Psoas muscle (tissue), 8 donors: ENCODE results near the gene HINT3. TPM values are rescaled to one million over a fixed set of nuclear protein-coding genes. Genes with fewer than 3 reads are reported as not detected.
"Not testable (repeated sequence)": the region's sequence is repeated elsewhere in the genome, so short reads cannot be mapped to it uniquely, and the experiment has no call there.

Experiments used
- ATAC-seq, 4 donors: fragments of 200-7000 bp; cut with Tn5 transposase; one replicate each; pipeline ENCODE4 v1.9.1; 2020; ENCODE audit warnings: moderate library complexity in 3 of 4, mild to moderate bottlenecking in 2 of 4
- DNase-seq, 2 donors: peaks; one replicate each; pipeline ENCODE4 v3.0.0-alpha.2; 2020
- H3K27ac ChIP-seq: fragments of 200-600 bp; one replicate; pipeline ENCODE4 v1.8.0; 2022
- H3K27me3 ChIP-seq, 3 donors: fragments of 200-600 bp in 1 of 3; one replicate each; pipeline versions ENCODE4 v1.6.1 to v1.8.0; 2013 to 2022; ENCODE audit warnings: low read length in 2 of 3, mild to moderate bottlenecking in 2 of 3, moderate library complexity in 1 of 3; ENCODE audit not compliant: insufficient read depth in 3 of 3
- H3K36me3 ChIP-seq, 2 donors: fragments of 200-600 bp in 1 of 2; one replicate each; pipeline versions ENCODE4 v1.6.1 to v1.8.0; 2013 to 2022; ENCODE audit warnings: low read depth in 1 of 2, mild to moderate bottlenecking in 1 of 2, moderate library complexity in 1 of 2; ENCODE audit not compliant: insufficient read depth in 1 of 2
- H3K4me1 ChIP-seq: fragments of 200-600 bp; one replicate; pipeline ENCODE4 v1.8.0; 2022
- H3K4me3 ChIP-seq: fragments of 200-600 bp; one replicate; pipeline ENCODE4 v1.8.0; 2022; ENCODE audit warnings: mild to moderate bottlenecking
- H3K9me3 ChIP-seq: fragments of 200-600 bp; one replicate; pipeline ENCODE4 v1.8.0; 2022
- CTCF ChIP-seq: fragments of 200-600 bp; IDR thresholded peaks from one replicate; pipeline ENCODE4 v1.8.0; 2022; ENCODE audit warnings: antibody characterized with exemption
- WGBS, 3 donors: extraction: QIAGEN DNeasy Blood & Tissue Kit; methylation state at CpG; one replicate each; pipeline versions ENCODE4 v1.1.6 to v1.1.7; 2013; 5-methylcytosine and 5-hydroxymethylcytosine counted together
- intact Hi-C, 2 donors: fragments of 100-400 bp; cut with DNase I; formaldehyde crosslinking; loops; one replicate each; pipeline versions ENCODE4 v1.11.0 to v1.14.2; 2022
- long read RNA-seq, 2 donors: library from polyadenylated mRNA; unstranded; transcript quantifications; one replicate each; pipeline ENCODE4 v2.0.0, GENCODE V29; 2021
- polyA plus RNA-seq, 3 donors: library from polyadenylated mRNA; stranded (reverse); fragments of 200-250 nt; gene quantifications; one replicate each; pipeline ENCODE4 v1.2.3, GENCODE V29; 2013
- total RNA-seq, 4 donors: library from RNA; stranded (reverse); fragmentation: NEBNext Ultra II Directional in 2 of 4; extraction: Animal tissue kit (Norgen Biotek cat#: 25700) in 2 of 4; gene quantifications; one replicate each; pipeline versions ENCODE4 v1.2.1 to v1.2.4, GENCODE V29; 2021 to 2023
- donor health status: healthy with polysubstance abuse.
- donor health status: DM: no; HTN: no; CAD: no; lungs with moderate emphysema.
- donor health status: Bipolar disorder and iron deficiency.
- donor health status: healthy.
- donor health status: DM: yes; HTN: yes; CAD: no.
- donor health status: DM: no; HTN: no; CAD: no.
- donor health status: DM: no; HTN: no; CAD: no.
- donor health status: DM: yes; HTN: yes; CAD: no.

The HINT3 gene
- 10 to 100 TPM; 55.2 to 79.9 (median 59.5) TPM for total RNA-seq
- polyA plus RNA-seq = 10 to 100 TPM; 24.0 to 79.4 (median 40.8) TPM
- long read RNA-seq, donor 1, transcript HINT3-201 (5 exons, 3,314 nt) = major isoform, 31 of 35 reads
- long read RNA-seq, donor 1, partial matches to known transcripts = 1 of 35 reads
- long read RNA-seq, donor 1, other reads (novel, unspliced or antisense) = 3 of 35 reads
- long read RNA-seq, donor 2, transcript HINT3-201 (5 exons, 3,314 nt) = major isoform, 63 of 68 reads
- long read RNA-seq, donor 2, partial matches to known transcripts = 0 of 68 reads
- long read RNA-seq, donor 2, other reads (novel, unspliced or antisense) = 5 of 68 reads

- H3K36me3 ChIP-seq = peaks cover 0 to 9% of the 10 kb centered on the region in 2 donors
- 0 to 1% (median 0%) methylated on average over 77 to 82 of the region's 82 CpGs for WGBS, 3 donors
- TF ChIP-seq CTCF = peak; percentile 97
Observed at GRCh38 chr6:125956506-125957390, at the start of gene HINT3. HINT3 (plus strand) TSS chr6:125956770; CDS start chr6:125956978, 208 bp downstream.

DNA sequence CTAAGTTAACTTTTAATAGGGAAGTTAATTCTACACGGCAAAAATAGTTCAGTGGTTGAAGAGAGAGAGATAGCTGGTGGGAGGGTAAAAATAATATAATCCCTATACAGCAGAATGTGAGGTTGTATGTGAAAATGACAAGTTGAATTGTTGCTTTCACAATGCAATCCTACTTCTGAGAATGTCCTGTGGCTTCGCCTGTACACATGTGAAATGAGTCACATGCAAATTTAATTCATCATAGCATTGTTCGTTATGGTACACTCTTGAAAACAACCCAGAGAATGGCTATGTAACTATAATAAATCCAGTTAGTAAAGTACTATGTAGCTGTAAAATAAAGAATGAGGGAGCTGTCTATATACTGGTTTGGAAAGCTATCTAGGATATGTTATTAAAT lies 46.0 kb upstream of the HINT3 start:
- H3K27me3 ChIP-seq = no peaks in the 10 kb centered on the region
- WGBS, 3 donors = 70 to 86% (median 73%) methylated on average over 3 of the region's 3 CpGs
- no peak for TF ChIP-seq CTCF
- H3K4me3 ChIP-seq = no peak overlapping the region
- intact Hi-C loops = no loop called here
- no peaks in the 10 kb centered on the region for H3K9me3 ChIP-seq
- DNase-seq = no peak
- no peak for ATAC-seq
- peaks cover 0 to 21% of the 10 kb centered on the region in 2 donors for H3K36me3 ChIP-seq
- no peaks in the 10 kb centered on the region for H3K4me1 ChIP-seq
- H3K27ac ChIP-seq = no peak overlapping the region

More at GRCh38 chr6:125956506-125957390, at the start of gene HINT3:
- H3K27me3 ChIP-seq = peaks cover 0 to 10% (median 0%) of the 10 kb centered on the region in 3 donors
- peaks cover 12% of the 10 kb centered on the region for H3K4me1 ChIP-seq
- H3K4me3 ChIP-seq = peak within 1 kb of the TSS; percentile 97
- intact Hi-C loops = loop anchor here (5.0 to 10.0 kb wide), 5 partner anchors 39 to 649 kb away; partner anchors contain the start of gene NCOA7 (in 1 of the 2)
- ATAC-seq (peak; percentile 97 to 98 (median 97)), DNase-seq (peak; percentile 98 to 99)
- peak within 1 kb of the TSS; percentile 98 for H3K27ac ChIP-seq
- no peaks in the 10 kb centered on the region for H3K9me3 ChIP-seq

DNA sequence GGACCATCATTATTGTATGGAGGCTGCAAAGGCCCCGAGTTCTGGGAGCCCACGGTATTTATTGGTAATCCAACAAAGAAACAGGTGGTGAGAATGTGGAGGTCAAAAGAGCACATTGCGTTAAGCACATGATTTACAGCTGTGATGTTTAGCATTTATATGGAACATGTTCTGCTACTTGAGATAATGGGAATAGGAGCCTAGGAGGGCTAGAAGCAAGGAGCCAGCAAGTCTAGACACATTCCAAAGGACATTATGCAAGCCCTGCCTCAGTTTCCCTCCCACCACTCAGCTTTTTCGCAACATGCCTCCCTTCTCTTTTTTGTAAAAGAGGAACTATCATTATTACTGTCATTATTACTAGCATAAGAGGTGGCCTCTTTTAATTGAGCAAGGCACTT lies 45.5 kb upstream of the HINT3 start:
- H3K4me3 ChIP-seq, H3K27ac ChIP-seq, H3K27me3 ChIP-seq, DNase-seq, ATAC-seq, H3K9me3 ChIP-seq, intact Hi-C loops, H3K4me1 ChIP-seq: not testable (repeated sequence)
- WGBS, 3 donors = 45 to 53% (median 50%) methylated on average over 4 of the region's 4 CpGs
- H3K36me3 ChIP-seq = peaks cover 0 to 26% of the 10 kb centered on the region in 2 donors

DNA sequence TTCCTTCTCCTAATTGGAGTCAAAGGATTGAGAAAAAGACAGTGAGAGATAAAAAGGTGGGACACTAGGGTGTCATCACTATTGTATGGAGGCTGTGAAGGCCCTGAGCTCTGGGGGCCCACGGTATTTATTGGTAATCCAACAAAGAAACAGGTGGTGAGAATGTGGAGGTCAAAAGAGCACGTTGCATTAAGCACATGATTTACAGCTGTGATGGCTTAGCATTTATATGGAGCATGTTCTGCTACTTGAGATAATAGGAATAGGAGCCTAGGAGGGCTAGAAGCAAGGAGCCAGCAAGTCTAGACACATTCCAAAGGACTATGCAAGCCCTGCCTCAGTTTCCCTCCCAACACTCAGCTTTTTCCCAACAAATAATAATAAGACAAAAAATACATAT lies 44.1 kb upstream of the HINT3 start:
- WGBS, 3 donors = 29 to 38% (median 33%) methylated on average over 2 of the region's 2 CpGs
- intact Hi-C loops, H3K9me3 ChIP-seq, H3K27ac ChIP-seq, H3K4me1 ChIP-seq, ATAC-seq, H3K4me3 ChIP-seq, DNase-seq, H3K27me3 ChIP-seq: not testable (repeated sequence)
- H3K36me3 ChIP-seq = peaks cover 0 to 26% of the 10 kb centered on the region in 2 donors

DNA sequence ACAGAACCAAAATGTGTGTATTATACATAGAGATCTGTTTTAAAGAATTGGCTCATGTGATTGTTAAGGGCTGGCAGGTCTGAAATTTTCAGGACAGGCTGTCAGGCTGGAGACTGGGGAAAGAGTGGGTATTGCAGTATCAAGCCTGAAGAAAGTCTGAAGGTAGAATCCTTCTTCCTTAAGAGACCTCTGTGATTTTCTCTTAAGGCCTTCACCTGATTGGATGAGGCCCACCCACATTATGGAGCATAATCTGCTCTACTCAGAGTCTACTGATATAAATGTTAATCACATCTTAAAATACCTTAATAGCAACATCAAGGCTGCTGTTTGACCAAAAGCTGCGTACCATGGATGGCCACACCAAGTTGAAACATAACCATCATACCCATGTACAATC lies 43.4 kb upstream of the HINT3 start:
- peaks cover 0 to 23% of the 10 kb centered on the region in 2 donors for H3K36me3 ChIP-seq
- H3K4me1 ChIP-seq = no peaks in the 10 kb centered on the region
- intact Hi-C loops = no loop called here
- TF ChIP-seq CTCF = no peak
- no peak for ATAC-seq
- DNase-seq = no peak
- no peaks in the 10 kb centered on the region for H3K27me3 ChIP-seq
- H3K4me3 ChIP-seq = no peak overlapping the region
- no peak overlapping the region for H3K27ac ChIP-seq
- 99 to 100% (median 100%) methylated on average over 1 of the region's 1 CpG for WGBS, 3 donors
- H3K9me3 ChIP-seq = no peaks in the 10 kb centered on the region
